ENCODE measurements around the gene PRSS3.
"Not testable (repeated sequence)": the region's sequence is repeated elsewhere in the genome, so short reads cannot be mapped to it uniquely, and the experiment has no call there.

The PRSS3 gene

DNA sequence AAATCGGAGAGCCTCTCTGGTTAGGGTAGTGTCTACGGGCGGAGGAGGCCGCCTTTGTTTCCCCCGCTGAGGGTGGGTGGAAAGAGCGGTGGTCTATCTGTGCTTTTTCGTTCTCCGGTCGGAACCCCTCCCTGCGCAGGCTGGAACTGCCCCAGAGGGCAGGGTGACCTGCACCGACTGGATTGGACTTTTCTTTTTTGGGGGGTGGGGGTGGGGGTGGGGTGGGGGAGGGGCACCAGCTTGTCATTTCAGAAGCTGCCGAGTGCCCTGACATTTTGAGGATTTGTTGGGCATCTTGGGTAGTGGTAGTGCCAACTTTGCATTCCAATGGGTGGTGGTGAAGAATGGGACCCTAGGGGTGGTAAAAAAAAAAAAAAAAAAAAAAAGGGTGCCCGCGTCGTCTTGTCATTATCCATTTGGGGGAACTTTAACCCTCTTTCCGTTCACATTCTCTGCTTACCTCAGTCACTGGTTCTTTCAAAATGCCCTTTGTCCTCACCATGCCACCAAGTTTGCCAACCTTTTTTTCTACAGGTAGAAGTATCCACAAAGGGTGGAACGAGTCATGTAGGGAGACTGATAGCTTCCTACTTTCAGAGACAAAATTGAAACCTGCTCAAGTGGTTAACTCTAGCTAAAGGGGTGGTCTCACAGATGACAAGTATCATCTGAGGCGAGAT lies 22.9 kb downstream of the PRSS3 start:
- DNase-seq = peak in 6 of 14 donors; percentile 12 to 73 (median 54)

DNA sequence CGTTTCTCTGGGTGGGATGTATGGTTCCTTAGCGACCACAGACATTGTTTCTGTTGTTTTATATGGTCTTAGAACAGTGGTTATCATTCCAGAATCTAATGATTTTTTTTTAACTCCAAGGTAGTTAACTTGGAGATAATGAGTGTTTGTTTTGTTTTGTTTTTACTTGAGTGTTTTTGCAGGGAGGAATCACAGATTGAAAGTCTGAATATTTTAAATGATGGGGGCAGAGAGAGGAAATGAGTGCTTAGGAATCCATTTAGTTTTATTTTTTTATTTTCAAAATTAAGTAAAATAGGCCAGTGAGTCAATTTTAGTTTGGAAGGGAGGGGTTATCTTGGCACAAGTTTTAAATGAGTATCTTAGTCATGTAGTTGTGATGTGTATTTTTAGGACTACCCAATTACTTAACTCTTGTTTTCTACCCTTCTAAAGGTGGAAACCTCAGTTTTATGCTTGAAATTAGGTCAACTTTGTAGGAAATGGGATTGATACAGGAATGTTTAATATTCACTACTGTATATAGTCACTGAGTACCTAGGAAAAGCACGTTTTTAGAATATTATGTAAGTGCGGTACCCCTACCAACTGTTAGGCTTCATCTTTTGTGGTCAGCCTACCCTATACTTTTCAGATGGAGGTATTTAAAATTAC lies 23.6 kb downstream of the PRSS3 start:
- no peak for DNase-seq

DNA sequence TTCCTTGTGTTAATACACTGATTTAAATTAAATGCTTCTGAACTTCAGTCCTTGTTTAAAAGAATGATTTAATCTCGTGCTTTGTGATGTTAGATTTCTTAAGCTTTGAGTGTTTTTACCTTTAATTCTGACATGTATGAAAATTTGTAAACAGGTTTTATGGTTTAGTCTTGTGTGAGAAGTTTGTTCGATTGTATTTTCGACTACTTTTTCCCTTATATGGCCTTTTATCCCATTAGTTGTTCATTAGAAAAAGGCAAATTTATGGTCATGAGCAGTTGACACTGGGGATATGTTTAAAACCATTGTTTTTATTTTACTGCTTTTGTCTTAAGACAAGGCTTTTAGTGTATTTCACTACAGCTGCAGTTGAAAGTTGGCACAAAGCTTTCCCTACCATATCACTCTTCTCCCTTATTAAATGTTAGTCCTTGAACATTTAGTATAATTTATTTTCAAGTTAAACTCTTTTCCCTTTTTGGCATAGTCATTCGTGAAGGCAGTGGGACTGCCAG lies 24.9 kb downstream of the PRSS3 start:
- no peak for DNase-seq

DNA sequence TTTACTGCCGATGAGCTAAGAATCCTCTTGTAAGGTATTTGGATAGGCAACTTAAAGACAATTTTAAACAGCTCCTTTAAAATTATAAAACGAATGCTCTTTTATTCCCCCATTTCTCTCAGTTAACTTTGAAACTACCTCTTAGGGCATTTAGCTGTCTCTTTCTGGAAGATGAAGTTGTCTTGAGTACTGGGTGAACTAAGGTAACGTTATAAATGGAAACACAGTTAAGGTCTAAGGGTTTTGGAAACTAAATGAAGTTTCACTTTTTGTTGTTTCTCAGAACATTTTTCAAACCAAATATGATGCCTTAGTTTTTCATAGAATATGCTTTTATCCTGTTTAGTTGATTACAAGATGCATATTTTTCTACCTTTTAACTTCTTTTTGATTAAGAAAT lies 28.4 kb downstream of the PRSS3 start:
- DNase-seq = no peak

DNA sequence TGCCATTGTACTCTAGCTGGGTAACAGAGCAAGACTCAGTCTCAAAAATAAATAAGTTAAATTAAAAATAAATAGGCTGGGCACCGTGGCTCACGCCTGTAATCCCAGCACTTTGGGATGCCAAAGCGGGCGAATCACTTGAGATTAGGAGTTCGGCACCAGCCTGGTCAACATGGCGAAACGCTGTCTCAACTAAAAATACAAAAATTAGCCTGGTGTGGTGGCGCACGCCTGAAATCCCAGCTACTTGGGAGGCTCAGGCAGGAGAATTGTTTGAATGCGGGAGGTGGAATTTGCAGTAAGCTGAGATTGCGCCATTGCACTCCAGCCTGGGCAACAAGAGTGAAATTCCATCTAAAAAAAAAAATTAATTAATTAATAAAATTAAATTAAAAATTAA lies 31.9 kb downstream of the PRSS3 start:
- not testable (repeated sequence) for DNase-seq

DNA sequence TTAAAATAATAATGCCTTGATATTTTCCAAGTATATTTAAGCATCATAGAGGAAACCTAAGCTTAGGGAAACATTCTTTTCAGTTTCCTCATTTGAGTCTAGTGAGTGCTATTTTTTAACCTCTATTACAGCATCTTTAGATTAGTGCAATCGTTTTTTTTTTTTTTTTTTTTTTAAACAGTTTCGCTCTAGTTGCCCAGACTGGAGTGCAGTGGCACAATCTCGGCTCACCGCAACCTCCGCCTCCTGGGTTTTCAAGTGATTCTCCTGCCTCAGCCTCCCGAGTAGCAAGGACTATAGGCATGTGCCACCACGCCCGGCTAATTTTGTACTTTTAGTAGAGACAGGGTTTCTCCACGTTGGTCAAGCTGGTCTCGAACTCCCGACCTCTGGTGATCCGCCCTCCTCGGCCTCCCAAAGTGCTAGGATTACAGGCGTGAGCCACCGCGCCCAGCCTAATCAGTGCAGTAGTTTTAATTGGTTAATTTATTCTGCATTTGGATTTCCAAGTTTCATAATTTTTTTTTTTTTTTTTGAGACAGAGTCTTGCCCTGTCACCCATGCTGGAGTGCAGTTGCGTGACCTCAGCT lies 34.4 kb downstream of the PRSS3 start:
- DNase-seq = not testable (repeated sequence)

DNA sequence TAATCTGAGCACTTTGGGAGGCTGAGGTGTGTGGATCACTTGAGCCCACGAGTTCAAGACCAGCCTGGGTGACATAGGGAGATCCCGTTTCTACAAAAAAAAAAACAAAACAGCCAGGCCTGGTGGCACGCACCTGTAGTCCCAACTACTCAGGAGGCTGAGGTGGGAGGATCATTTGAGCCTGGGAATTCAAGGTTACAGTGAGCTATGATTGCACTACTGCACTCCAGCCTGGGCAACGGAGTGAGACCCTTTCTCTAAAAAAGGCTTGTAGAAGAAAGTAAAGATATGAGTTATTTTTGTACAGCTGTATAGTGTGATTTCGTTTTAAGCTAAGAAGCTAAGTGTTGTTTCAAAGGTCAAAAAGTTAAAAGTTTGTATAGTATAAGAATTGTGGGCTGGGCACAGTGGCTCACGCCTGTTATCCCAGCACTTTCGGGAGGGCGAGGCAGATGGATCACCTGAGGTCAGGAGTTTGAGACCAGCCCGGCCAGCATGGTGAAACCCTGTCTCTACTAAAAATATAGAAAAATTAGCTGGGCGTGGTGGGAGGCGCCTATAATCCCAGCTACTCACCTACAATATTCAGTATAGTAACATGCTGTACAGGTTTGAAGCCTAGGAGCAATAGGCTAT lies 40.4 kb downstream of the PRSS3 start:
- DNase-seq = no peak

DNA sequence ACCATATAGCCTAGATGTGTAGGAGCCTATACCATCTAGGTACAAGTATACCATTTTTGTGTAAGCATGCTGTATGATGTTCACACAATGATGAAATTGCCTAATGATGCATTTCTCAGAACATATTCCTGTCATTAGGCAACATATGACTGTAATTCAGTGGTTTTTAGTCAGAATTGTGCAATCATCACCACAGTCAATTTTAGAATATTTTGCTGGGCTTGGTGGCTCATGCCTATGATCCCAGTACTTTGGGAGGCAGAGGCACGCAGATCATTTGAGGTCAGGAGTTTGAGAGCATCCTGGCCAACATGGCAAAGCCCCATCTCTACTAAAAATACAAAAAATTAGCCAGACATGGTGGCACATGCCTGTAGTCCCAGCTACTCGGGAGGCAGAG lies 40.9 kb downstream of the PRSS3 start:
- not testable (repeated sequence) for DNase-seq

DNA sequence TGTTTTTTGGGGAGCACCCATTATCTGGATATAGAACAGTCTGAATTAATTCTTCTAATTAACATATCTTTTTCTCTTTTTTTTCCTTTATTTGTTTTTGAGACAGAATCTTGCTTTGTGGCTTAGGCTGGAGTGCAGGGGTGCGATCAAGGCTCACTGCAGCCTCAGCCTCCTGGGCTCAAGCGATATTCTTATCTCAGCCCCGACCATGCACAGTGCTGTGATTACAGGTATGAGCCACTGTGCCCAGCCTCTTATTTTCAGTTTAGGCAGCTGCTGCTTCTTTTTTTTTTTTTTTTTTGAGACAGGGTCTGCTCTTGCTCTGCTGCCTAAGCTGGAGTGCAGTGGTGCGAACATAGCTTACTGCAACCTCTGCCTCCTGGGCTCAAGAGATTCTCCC lies 41.8 kb downstream of the PRSS3 start:
- DNase-seq = no peak

DNA sequence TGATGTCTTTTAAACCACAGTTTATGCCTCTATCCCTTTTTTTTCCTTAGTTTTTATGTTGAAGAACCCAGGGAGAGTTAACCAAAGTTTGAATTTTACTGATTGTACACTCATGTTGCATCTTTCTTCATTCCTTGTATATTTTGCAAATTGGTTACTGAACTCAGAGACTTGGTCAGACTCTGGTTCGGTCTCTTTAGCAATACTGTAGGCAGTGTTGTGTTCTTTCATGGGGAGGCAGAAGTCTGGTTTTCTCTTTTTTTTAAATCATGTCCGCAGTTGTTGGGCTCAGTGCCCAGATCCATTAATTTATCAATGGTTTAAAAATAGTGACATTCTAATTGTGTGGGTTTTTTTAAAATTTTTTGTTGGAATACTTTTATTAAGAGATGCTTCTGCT lies 45.0 kb downstream of the PRSS3 start:
- DNase-seq = no peak

DNA sequence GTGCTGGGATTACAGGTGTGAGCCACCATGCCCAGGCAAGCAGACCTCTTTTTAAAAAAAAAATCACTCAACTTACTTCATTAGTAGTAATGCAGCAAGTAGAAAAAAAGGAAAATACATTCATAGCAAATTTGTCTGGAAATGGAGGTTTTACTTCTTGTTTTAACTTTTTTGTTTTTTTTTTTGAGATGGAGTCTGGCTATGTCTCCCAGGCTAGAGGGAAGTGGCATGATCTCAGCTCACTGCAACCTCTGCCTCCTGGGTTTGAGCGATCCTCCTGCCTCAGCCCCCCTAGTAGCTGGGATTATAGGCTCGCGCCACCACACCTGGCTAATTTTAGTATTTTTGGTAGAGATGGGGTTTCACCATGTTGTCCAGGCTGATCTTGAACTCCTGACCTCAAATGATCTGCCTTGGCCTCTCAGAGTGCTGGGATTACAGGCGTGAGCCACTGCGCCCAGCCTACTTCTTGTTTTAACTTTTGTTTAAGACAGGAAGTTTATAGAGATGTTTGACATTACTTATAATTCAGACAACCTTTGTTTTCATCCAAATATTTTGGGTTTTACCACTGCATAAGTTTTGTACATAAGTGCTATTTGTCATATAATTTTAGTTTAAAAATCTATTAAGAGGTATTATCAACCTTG lies 48.1 kb downstream of the PRSS3 start:
- no peak for DNase-seq

DNA sequence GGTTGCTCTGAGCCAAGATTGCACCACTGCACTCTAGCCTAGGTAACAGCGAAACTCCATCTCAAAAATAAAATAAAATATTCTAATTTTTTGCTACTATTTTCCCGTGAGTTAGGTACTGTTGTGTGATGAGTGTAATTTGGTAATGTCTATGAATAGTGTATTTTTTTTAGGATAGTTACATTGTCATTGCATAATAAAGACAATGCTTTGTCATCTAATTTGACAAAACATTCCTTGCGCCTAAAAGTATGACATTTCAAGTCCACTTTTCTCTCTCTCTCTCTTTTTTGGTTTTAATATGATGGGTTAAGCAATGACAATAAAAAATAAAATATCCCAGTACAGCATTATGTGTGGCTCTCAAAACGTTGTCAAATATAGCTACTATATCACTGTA lies 50.9 kb downstream of the PRSS3 start:
- DNase-seq = no peak

DNA sequence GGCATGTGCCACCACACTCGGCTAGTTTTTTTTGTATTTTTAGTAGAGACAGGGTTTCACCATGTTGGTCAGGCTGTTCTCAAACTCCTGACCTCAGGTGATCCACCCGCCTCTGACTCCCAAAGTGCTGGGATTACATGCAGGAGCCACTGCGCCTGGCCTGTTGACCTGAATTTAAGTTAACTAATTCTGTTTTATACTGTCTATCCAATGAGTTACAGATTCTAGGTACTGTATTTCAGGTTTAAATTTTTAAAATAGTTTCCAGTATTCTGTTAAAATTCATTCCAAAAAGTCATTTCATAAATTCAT lies 52.5 kb downstream of the PRSS3 start:
- DNase-seq = not testable (repeated sequence)
